ENCODE results near the gene ADD3.

DNA sequence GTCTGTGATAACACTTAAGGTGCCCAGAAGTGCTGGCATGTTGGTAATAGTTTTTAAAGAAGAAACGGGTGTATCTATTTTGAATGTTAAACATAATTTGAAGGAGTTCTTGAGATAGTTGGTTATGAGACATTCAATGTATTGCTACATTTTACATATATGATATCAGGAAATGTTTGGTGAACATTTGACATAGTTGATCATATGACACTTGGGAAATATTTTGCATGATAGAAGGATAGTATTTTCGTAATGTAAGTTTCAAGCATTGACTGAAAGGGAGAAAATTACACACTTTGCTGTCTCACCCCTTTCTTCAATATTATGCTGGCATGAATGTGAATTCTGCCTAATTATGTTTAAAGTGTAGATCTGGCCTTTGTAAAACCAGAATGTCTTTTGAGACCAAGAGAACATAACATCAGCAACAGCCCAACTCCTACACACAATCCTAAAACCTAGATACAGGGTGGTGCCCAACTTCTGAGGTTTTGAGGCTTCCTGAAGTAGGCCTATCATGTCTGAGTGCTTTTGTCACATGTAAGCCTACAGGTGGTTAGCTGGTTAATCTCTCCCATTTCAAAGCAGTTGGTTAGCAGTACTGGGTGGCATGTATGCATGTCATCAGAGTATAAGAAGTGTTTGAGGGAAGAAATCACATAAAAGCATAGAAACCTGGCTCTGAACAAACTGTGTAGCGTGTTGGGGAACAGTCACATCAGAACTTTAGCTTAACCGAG lies 2.1 kb downstream of the ADD3 start:
- TF ChIP-seq, protein P1, sequence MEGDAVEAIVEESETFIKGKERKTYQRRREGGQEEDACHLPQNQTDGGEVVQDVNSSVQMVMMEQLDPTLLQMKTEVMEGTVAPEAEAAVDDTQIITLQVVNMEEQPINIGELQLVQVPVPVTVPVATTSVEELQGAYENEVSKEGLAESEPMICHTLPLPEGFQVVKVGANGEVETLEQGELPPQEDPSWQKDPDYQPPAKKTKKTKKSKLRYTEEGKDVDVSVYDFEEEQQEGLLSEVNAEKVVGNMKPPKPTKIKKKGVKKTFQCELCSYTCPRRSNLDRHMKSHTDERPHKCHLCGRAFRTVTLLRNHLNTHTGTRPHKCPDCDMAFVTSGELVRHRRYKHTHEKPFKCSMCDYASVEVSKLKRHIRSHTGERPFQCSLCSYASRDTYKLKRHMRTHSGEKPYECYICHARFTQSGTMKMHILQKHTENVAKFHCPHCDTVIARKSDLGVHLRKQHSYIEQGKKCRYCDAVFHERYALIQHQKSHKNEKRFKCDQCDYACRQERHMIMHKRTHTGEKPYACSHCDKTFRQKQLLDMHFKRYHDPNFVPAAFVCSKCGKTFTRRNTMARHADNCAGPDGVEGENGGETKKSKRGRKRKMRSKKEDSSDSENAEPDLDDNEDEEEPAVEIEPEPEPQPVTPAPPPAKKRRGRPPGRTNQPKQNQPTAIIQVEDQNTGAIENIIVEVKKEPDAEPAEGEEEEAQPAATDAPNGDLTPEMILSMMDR (IDR thresholded peaks at IDR 0.05; ENCODE audit: borderline replicate concordance, extremely low read depth, low read length, poor library complexity, severe bottlenecking) = no peak
- no peak for TF ChIP-seq EZH2 (IDR thresholded peaks at IDR 0.05; ENCODE audit: borderline replicate concordance, low read depth, low read length, severe bottlenecking)

Data from DND-41 (cell line).